ENCODE data around the gene ITGA1.
"Not testable (repeated sequence)": the region's sequence is repeated elsewhere in the genome, so short reads cannot be mapped to it uniquely, and the experiment has no call there.

Gene ITGA1

DNA sequence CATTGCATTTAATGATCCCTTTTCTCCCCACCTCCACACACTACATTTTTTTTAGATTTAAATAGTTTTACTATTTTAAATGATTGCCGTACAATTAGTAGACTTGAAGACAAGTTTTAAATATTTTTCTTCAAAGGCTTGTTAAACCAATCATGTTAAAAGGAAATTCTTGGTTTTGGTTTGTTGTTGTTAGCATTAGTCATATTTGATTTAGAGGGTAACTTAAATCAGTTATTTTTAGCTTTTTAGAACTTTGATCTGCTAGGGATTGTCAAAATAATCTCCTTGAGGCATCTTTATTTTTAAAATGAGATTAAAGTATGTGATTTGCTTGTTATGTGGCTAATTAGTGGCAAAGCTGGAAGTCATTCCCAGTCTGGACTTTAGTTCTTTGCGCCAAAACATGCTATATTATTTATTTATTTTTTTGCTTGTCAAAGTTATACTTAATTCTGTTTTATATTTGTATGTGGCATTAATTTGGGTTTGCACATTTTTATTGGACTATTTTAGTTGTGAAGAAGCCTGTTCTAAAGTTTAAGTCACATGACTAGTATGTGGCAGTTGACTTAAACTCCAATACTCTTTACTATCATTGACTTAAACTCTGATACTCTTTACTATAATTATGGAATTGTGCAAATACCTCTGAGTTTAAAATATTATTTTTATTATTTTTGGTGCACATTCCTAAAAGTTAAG is 14.7 kb downstream of the ITGA1 start:
- no peak for DNase-seq (ENCODE audit: low read depth)

DNA sequence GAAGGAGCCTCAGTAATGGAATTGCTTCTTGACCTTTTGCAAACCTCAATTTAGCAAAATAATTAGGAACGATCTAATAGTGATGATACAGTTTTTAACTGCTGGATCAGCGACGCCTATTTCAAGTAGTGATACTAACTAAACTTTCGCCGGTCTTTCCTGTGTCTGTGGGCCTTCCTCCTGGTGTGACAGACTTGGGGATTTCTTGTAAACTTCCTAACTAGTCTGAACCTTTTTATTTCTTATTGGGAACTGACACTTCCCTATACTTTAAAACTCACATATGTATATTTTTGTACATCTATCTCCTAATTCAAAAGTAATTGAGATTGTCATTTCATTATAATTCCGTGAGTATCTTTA is 15.2 kb downstream of the ITGA1 start:
- DNase-seq (ENCODE audit: low read depth) = no peak

DNA sequence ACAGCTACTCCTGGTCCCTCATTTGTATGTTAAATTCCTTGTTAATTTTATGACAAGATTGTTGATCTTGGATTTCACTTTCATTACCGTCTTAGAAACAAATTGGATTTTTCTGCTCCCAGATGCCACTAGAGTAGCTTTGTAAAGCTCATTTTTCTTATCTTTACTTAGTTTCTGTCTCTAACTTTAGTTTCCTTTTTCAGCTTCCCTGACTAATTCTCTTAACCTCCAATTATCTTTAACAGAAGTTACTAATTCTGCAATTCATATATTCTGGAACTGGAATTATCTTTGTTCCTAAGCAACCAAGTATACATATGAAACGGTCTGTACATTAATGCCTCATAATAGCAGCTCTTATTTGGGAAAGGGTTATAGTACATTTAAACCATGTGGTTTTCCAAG is 16.7 kb downstream of the ITGA1 start:
- no peak for DNase-seq (ENCODE audit: low read depth)

DNA sequence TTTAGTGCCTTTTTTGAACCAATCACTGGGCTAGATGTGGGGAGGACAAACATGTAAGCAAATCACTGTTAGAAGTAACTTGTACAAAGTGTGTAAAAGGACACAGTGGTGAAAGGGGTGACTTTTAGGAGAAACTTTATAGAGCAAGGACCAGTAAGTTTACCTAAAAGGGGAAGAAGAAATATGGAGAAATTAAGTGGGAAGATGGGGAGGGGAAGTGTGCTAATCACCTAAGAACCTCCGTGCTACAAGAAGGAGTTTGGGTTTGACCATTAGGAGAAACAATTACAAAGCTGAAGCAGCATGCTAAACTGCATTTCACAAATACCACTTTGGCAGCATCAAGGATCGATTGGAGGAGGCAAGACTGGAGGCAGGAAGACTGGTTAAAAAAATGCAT is 17.3 kb downstream of the ITGA1 start:
- no peak for DNase-seq (ENCODE audit: low read depth)

DNA sequence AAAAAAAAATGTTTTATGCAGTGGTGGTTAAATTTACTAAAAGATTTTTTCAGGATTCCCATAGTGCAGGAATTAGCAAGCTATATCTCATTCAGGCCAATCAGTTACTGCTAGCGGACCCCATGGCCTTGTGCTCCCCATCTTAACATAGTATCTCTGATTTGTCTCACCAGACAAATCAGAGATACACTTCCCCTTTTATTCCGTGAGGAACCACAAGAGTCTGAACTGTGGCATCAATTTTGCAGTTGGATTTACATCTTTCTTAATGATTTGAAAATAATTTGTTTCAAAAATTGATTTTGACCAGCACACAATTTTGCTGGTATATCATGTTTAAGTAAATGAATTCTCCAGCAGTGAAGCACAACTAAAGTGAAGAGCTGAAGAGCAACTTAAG is 17.9 kb downstream of the ITGA1 start:
- no peak for DNase-seq (ENCODE audit: low read depth)

DNA sequence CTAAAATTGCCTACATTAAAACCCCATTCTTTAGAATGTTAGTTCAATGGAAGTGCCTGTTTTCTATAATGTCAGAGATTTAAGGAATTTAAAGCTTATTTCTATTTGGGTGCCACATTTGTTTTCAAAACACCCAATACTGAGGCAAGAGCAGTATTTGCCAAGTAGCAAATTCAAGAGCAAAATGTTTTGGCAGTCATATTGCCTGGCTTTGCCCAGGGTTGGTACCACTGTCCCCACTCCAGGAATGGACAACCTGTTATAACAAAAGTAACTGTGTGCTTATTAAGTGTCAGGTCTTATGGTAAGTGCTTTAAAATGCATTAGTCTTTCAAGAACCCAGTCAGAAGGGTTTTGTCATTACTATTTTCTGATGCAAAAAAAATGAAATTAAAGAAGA is 19.3 kb downstream of the ITGA1 start:
- no peak for DNase-seq (ENCODE audit: low read depth)

DNA sequence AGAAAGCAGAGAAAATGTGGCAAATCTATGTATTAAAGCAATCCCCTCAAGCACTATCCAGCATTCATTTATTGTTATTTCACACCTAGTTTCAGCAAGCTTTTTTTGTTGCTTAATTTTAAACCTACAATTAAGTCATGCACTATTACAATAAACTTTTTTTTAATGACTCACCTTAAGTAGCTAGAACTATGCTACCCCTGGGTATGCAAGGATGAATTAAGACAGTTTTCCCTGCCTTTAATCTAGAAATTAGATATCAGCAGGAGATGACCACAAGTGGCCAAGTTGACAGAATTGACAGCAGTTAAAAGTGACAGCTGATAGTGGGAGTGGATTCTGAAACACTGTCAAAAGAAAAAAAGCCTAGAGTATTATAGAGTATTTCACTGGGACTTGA is 20.0 kb downstream of the ITGA1 start:
- no peak for DNase-seq (ENCODE audit: low read depth)

DNA sequence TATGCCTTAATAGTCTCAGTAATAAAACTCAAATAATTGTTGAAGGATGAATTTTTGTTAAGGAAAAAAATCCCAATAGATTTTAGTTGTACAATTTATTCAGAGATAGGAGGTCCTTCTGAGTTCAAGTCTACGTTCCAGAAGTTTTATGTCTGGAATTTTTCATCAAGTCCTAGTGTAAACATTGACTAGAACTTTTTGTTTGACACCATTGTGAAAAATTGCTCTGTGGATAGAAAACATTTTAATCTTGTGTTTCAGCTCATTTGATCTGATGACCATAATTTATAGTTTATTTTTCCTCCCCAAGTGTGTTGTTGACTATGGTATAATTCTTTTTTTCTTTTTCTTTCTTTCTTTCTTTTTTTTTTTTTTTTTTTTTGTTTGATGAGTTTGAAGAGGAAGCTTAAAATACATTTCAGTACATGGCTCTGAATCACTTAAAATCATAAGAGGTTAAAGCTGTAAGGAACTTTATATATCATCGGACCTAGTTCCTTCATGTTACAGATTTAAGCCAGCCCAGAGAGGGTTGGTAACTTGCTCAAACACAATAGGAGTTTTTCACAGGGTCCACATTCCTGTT is 20.7 kb downstream of the ITGA1 start:
- no peak for DNase-seq (ENCODE audit: low read depth)

DNA sequence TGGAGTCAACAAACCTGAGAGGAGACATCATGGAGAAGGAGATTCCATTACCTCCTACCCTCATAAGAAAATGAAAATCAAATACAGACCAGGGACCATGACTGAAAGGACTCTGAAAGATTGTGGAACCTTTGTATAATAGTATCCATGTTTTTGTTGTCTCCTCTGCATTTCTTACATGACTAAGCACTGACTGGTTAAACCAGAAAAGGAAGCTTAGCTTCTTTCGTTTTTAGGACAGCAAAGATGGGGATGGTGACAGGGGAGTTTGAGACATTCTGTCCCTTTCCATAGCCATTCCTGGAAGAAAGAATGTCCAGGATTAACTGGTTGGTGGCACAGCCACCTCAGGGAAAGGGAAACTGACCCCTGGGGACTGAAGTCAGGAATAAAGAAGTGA is 22.2 kb downstream of the ITGA1 start:
- DNase-seq (ENCODE audit: low read depth) = no peak

DNA sequence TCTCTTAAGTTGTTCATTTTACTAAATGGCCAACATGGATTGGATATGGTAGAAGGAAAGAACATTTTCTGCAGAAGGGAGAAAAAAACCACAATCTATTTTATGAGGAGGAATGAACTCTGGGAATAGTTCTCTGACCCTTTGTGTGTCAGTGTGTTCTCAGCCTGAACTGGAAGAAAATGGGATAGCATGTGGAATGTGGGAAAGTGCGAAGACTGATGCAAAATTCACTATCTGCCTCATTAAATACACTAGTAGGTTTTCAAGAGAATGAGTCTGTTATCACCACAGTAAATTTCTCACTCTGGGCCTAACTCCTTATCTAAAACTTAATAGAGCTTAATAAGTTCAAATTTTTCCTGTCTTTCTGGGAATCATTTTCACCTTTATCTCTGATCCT is 22.7 kb downstream of the ITGA1 start:
- no peak for DNase-seq (ENCODE audit: low read depth)

DNA sequence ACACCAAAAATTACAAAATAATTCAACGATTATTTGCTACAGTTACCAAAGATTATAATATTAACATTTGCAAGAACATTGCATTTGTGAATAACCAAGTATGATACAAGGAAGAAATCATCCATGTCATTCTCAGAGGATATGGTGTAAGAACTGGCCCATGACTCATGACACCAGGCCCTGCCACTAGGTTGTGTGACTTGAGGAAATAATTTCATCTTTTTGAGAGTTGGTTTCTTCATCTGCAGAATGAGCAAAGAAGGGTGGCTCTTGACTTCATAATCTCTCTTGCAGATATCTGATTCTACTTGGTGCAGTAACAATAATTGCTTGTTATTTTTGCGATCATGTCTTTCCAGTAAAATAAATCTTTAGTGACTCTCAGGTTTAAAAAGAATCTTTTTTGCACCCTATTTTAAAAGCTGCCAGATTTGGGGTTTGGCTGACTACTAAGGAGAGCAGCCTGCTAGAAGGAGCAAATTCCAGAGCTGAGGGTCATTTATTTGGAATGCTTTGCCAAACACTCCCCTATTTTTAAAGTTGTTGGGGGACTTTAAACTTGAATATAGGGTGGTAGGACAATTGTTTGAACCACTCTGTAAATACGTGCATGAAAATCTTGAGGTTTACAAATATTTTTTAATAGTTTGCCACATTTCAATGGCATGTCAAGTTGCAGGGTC is 23.5 kb downstream of the ITGA1 start:
- no peak for DNase-seq (ENCODE audit: low read depth)

DNA sequence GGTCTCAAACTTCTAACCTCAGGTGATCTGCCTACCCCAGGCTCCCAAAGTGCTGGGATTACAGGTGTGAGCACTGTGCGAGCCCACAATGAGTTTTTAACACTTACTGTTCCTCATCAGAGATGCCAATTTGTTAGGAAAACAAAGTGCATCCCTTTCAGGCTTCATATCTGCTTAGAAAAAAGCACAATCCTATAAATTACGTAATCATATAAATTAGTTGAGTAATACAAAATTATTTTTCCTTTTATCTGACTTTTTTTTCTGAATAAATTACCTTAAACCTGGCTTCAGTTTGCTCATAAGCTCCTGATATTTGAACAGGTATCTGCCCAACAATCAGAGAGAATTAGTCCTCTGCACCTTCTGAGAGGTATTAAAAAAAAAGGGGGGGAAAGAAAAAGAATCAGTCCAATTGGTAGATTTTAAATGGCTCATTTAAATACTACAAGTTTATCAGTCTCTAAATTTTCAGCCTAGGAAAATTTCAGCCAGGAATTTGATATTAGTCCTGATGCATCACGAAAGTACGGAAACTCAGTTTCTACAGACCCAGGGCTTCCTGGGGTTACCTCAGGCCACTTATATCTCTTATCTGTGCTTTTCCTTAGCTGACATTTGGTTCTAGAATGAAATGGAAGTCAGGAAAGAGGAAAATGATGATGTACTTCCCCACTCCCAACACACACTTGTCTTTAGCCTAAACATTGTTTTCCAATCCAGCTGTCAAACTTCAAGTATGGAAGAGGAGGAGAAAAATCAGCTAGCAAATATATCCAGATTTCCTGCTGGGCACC is 26.8 kb downstream of the ITGA1 start:
- DNase-seq (ENCODE audit: low read depth) = no peak

DNA sequence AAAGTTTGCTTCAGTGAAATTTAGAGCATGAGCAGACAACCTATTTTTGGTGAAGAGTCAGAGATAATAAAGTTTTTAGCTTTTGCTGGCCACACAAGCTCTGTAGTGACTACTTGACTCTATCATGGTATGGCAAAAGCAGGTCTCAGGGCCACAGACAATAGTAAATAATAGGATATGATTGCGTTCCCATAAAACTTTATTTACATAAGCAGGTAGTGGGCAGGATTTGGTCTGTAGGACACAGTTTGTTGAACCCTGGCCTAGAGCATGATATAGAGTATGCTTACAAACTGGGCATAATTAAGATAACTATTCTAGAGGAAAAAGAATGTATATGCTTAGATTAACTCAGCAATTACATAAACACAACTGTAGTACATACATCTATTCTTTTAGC is 30.1 kb downstream of the ITGA1 start:
- DNase-seq (ENCODE audit: low read depth) = no peak

DNA sequence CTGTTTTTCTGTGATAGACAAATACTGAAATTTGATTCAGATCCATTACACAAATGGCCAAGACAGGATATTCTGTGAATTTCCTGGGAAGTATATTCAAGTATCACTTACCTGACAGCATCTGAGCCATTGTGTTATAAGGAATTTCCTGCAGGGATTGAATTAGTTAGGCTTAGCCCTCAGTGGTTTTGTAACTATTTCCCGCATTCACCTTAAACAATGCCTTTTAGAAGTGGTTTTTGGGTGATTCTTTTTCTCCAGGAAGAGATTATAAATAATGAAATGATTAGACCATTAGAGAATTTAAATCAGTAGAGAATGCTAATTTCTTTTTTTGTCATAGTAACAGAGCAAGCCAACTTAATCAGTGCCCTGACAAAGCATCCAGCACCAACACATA is 30.6 kb downstream of the ITGA1 start:
- no peak for DNase-seq (ENCODE audit: low read depth)

DNA sequence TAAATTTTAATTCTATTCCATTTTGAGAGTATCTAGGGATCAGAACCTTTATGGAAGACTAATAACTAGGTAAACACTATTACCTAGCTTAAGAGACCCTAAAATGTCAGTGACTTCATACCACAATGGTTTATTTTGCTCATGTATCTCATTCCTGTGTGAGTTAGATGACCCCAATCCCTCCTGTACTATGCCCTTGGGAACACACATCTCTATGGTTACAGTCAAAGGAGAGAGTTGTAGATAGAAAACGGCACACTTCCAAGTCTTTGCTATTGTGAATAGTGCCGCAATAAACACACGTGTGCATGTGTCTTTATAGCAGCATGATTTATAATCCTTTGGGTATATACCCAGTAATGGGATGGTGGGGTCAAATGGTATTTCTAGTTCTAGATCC is 31.1 kb downstream of the ITGA1 start:
- not testable (repeated sequence) for DNase-seq (ENCODE audit: low read depth)

DNA sequence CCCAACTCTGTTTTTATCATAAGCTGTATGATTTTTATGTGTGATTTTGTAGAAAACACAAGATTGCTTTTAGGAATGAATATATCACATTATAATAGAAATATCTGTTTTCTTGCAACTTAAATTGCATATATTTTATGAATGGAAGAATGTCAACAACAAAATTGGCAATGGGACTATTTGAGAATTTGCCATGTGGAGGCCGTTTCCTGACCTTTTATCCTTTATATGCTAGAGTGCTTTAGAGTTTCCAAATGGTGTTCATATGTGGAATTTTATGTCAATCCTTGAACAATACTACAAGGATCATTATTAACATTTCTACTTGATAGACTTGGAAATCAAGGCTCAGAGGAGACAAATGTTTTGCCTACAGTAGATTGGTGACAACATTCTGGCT is 34.2 kb downstream of the ITGA1 start:
- no peak for DNase-seq (ENCODE audit: low read depth)

DNA sequence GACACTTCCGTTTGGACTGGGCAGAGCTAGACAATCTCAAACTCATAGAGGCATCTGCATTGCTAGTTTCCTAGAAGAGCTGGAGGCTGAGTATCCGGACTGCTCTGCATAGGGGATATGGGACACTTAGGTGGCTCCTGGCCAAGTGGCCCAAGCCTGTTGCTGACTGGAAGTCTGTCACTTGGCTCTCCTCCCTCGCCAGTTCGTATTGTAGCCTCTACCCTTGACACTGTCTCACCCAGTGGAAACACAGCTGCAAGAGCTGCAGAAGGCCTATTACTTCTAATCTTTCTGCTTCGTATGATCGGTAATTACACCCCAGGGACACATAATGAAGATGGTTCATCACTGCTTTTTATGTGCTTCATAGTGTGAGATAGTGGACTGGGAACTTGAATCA is 34.7 kb downstream of the ITGA1 start:
- DNase-seq (ENCODE audit: low read depth) = no peak

DNA sequence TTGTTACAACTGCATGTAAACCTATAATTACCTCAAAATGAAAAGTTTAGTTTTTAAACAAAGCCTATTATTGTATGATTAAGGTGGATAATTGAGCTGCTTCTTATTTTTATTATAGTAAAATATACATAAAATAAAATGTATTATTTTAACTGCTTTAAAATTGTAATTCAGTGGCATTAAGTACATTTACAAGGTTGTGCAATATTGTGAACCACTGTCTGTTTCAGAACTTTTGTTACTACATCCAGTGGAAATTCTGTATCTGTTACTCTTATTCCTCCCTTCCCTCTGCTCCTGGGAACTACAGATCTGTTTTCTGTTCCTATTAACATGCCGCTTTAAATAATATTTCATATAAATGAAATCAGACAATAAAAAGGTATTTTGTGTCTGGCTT is 37.1 kb downstream of the ITGA1 start:
- no peak for DNase-seq (ENCODE audit: low read depth)

DNA sequence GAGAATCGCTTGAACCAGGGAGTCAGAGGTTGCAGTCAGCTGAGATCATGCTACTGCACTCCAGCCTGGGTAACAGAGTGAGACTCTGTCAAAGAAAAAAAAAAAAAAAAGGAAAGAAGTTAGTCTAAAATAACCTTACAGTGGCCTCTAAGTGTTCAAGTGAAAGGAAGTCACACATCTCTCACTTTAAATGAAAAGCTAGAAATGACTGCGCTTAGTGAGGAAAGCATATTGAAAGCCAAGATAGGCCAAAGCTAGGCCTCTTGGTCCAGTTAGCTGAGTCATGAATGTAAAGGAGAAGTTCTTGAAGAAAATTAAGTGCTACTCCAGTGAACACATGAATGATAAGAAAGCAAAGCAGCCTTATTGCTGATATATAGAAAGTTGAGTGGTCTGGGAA is 38.1 kb downstream of the ITGA1 start:
- DNase-seq (ENCODE audit: low read depth) = no peak

DNA sequence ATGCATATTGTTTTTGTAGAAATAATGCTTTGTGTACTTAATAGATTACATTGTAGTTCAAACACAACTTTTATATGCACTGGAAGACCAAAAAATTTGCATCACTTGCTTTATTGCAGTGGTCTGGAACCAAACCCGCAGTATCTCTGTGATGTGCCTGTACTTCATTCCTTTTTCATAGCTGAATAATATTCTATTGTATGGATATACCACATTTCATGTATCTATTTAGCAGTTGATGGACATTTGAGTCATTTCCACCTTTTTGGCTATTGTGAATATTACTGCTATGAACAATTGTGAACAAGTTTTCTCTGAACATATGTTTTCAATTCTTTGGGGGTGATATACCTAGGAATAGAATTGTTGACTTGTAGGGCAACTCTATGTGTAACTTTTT is 40.1 kb downstream of the ITGA1 start:
- no peak for DNase-seq (ENCODE audit: low read depth)

DNA sequence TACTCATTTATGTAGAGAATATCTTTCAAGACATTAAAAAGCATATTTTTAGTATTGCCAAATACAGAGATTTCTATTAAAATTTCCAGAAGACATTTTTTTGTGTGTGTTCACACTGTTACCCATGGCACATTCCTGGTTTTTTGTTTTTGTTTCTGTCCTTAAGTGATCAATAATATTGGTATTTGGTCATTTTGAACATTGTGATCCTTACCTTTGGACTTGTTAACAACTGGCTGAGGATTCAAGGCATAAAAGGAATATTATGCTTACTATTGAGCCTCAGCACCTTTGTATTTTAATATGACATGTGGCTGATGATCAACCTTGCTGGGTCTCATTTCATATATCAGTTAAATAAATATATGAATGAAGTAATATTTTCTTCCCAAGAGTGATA is 41.9 kb downstream of the ITGA1 start:
- DNase-seq (ENCODE audit: low read depth) = no peak

DNA sequence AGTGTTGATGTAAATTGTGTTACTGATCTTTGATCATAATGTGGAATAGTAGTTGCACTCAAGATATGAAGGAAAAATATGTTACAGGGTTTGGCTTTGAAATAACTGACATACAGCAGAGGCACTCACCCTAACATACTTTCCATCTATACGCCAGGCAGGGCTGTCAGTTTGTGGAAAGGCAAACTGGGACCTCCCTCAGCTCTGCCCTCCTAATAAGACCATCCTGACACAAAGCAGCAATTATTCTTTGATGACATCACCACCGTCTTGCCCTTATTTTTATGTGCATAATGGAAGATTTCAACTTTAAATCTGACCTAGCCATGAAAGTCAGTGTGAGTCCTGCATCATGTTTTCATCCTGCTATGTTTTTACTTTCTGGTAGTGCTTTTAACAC is 42.9 kb downstream of the ITGA1 start:
- DNase-seq (ENCODE audit: low read depth) = no peak
